ENCODE data around the gene UST. TPM values are rescaled to one million over a fixed set of nuclear protein-coding genes. Genes with fewer than 3 reads are reported as not detected.
"Not testable (repeated sequence)": the region's sequence is repeated elsewhere in the genome, so short reads cannot be mapped to it uniquely, and the experiment has no call there.

The UST gene
- total and polyA plus RNA-seq, 2 of the 8 experiments (the other 6 are each of a cell fraction or from before 2014, with no cell fraction given): 13.5 to 34.5 TPM

DNA sequence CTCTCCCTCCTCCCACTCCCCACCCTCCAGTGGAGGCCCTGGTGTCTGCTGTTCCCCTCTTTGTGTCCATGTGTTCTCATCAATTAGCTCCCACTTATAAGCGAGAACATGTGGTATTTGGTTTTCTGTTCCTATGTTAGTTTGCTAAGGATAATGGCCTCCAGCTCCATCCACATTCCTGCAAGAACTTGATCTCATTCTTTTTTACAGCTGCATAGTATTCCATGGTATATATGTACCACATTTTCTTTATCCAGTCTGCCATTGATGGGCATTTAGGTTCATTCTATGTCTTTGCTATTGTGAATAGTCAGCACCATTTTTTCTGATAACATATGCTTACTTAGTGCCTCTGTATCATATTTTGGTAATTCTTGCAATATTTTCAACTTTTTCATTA is 33.6 kb downstream of the UST start:
- H3K23ac ChIP-seq (ENCODE audit: insufficient read length); H3K4me3 ChIP-seq (ENCODE audit: extremely low read depth in 1 of 4, insufficient read depth in 2 of 4, low read depth in 3 of 4, low read length in 4 of 4); H2BK5ac ChIP-seq (ENCODE audit: low read depth, low read length); DNase-seq (ENCODE audit: low read depth in 1 of 2, low spot score in 2 of 2); H3K18ac ChIP-seq (ENCODE audit: extremely low read depth, low read length); H4K8ac ChIP-seq (ENCODE audit: extremely low read depth, insufficient read depth, low read length); H3K14ac ChIP-seq (ENCODE audit: insufficient read length); H4K5ac ChIP-seq (ENCODE audit: insufficient read length, low read depth, low read length); H3K27ac ChIP-seq (ENCODE audit: low read depth, low read length); H3K79me1 ChIP-seq (ENCODE audit: low read depth, low read length); H2BK120ac ChIP-seq (replicated peaks; ENCODE audit: low read depth, low read length); H2BK12ac ChIP-seq (ENCODE audit: low read depth, low read length); H3K56ac ChIP-seq (replicated peaks; ENCODE audit: insufficient read length, low read depth, low read length); H3K27me3 ChIP-seq (replicated peaks in 1 of 4; ENCODE audit: control insufficient read depth in 3 of 4, extremely low read depth in 1 of 4, insufficient read depth in 3 of 4, low read length in 3 of 4); H3K36me3 ChIP-seq (ENCODE audit: control insufficient read depth in 2 of 4, insufficient read depth in 4 of 4, low read length in 3 of 4); H3K4me2 ChIP-seq (ENCODE audit: insufficient read depth in 1 of 2, low read depth in 2 of 2, low read length in 2 of 2); H3K23me2 ChIP-seq (ENCODE audit: low read depth, low read length); H2BK15ac ChIP-seq (ENCODE audit: low read length); H3K9ac ChIP-seq (replicated peaks in 1 of 4; ENCODE audit: extremely low read depth in 1 of 4, low read depth in 3 of 4, low read length in 3 of 4); H3K9me3 ChIP-seq (ENCODE audit: insufficient read depth in 2 of 2, low read depth in 1 of 2, low read length in 1 of 2); H2AK5ac ChIP-seq (ENCODE audit: low read depth, low read length); H3K4ac ChIP-seq (replicated peaks; ENCODE audit: insufficient read length, low read depth, low read length); H2BK20ac ChIP-seq (ENCODE audit: low read length); H4K91ac ChIP-seq (replicated peaks; ENCODE audit: insufficient read length, low read length); FAIRE-seq; H4K20me1 ChIP-seq (replicated peaks in 1 of 2; ENCODE audit: control insufficient read depth in 1 of 2, insufficient read depth in 2 of 2, low read length in 2 of 2); H2AFZ ChIP-seq (ENCODE audit: low read length): not testable (repeated sequence)
- ChIA-PET CTCF (ENCODE audit: partially characterized antibody) (interaction anchor here (3.1 kb wide), 1 partner anchor 203 kb away, joined by 8 read pairs; no protein-coding TSS in a partner anchor), POLR2A (ENCODE audit: partially characterized antibody) (interaction anchor here (1.0 kb wide), 1 partner anchor 9 kb away, joined by 4 read pairs; no protein-coding TSS in a partner anchor)
- H3K79me2 ChIP-seq (ENCODE audit: control insufficient read depth in 1 of 2, insufficient read depth in 2 of 2, low read length in 2 of 2): peaks cover 7 to 95% of the 10 kb centered on the region in 2 experiments; a peak in 3 of 4 replicates
- peaks cover 0 to 15% (median 0%) of the 10 kb centered on the region in 4 experiments; a peak in 2 of 7 replicates for H3K4me1 ChIP-seq (replicated peaks in 1 of 4; ENCODE audit: control insufficient read depth in 3 of 4, insufficient read depth in 4 of 4, low read length in 3 of 4)
- 95% methylated on average over 1 of the region's 1 CpG; no CpG with 5 or more reads in 1 of the 2 experiments for WGBS, 2 experiments (ENCODE audit: extremely low coverage in 1 of 2, insufficient coverage in 1 of 2, insufficient read length in 1 of 2, insufficient replicate concordance in 2 of 2, low coverage in 1 of 2, low lambda C conversion rate in 2 of 2, missing lambda C conversion rate in 1 of 2)

Data from H1 (cell line).